Ovary (tissue), 9 donors: ENCODE data around the gene TCF12. TPM values are rescaled to one million over a fixed set of nuclear protein-coding genes. Genes with fewer than 3 reads are reported as not detected.
"Not testable (repeated sequence)": the region's sequence is repeated elsewhere in the genome, so short reads cannot be mapped to it uniquely, and the experiment has no call there.

Experiments used
- DNase-seq, 5 donors: peaks; one replicate each; pipeline ENCODE4 v3.0.0-alpha.2; 2019 to 2020
- H3K27ac ChIP-seq, 2 donors: fragments of 200-600 bp; one replicate each; pipeline versions ENCODE4 v1.5.1 to v1.8.0; 2019 to 2022
- H3K27me3 ChIP-seq: fragments of 200-600 bp; one replicate; pipeline ENCODE4 v1.8.0; 2022
- H3K36me3 ChIP-seq: fragments of 200-600 bp; sonication (generic); one replicate; pipeline ENCODE4 v1.5.1; 2019
- H3K4me1 ChIP-seq: one replicate; pipeline ENCODE4 v1.8.1; 2013; ENCODE audit warnings: mild to moderate bottlenecking, moderate library complexity; ENCODE audit not compliant: insufficient read depth
- H3K4me3 ChIP-seq: fragments of 200-600 bp; sonication (generic); one replicate; pipeline ENCODE4 v1.5.1; 2017
- H3K9me3 ChIP-seq, 2 donors: fragments of 200-600 bp in 1 of 2; sonication (generic) in 1 of 2; one replicate each; pipeline versions ENCODE4 v1.5.1 to v1.8.1; 2013 to 2019; ENCODE audit warnings: mild to moderate bottlenecking in 1 of 2, moderate library complexity in 1 of 2
- CTCF ChIP-seq, 3 donors: fragments of 450-650 bp in 2 of 3; fragments of 200-600 bp in 1 of 3; IDR thresholded peaks; one replicate each; pipeline versions ENCODE4 v1.5.1 to v1.8.0; 2016 to 2022; ENCODE audit warnings: antibody characterized with exemption in 3 of 3, mild to moderate bottlenecking in 1 of 3
- EP300 ChIP-seq: sonication (generic); formaldehyde crosslinking; IDR thresholded peaks from one replicate; pipeline ENCODE4 v1.6.1; 2017; ENCODE audit warnings: antibody characterized with exemption
- POLR2A ChIP-seq: fragments of 450-650 bp; IDR thresholded peaks from one replicate; pipeline ENCODE4 v1.6.1; 2017; ENCODE audit warnings: antibody characterized with exemption, mild to moderate bottlenecking, moderate library complexity
- WGBS, 3 donors: extraction: QIAGEN DNeasy Blood & Tissue Kit in 1 of 3; methylation state at CpG; one replicate each; pipeline versions ENCODE4 v1.1.5 to v1.1.7; 2013 to 2017; 5-methylcytosine and 5-hydroxymethylcytosine counted together
- intact Hi-C, 4 donors: fragments of 100-400 bp; cut with DNase I; formaldehyde crosslinking; loops; one replicate each; pipeline versions ENCODE4 v1.11.0 to v1.15.1; 2022 to 2023
- polyA plus RNA-seq, 2 donors: library from polyadenylated mRNA; stranded (reverse); fragments of 200-250 nt in 1 of 2; fragments of 350-450 nt in 1 of 2; fragmentation: Illumina TruSeq in 1 of 2; extraction: RNeasy Lipid Tissue Mini Kit (QIAGEN cat#74804) in 1 of 2; gene quantifications; one replicate each; pipeline ENCODE4 v1.2.3, GENCODE V29; 2013 to 2014
- total RNA-seq, 7 donors: library from RNA; depleted of rRNA in 2 of 7; stranded (reverse); fragments of >200 nt in 2 of 7; fragmentation: NEBNext Ultra II Directional in 3 of 7; extraction: Animal tissue kit (Norgen Biotek cat#: 25700) in 3 of 7; gene quantifications; one replicate each; pipeline versions ENCODE4 v1.1.0 to v1.2.4, GENCODE V29; 2016 to 2023
- donor health status: DM: no; HTN: no; CAD: no; lungs with moderate emphysema.
- donor health status: DM: no; HTN: no; CAD: no.
- donor health status: Bipolar disorder and iron deficiency.
- donor health status: DM: yes; HTN: yes; CAD: no.
- donor health status: DM: no; HTN: no; CAD: no.
- donor health status: DM: yes; HTN: yes; CAD: no.

The TCF12 gene
- total and polyA plus RNA-seq, 9 donors: 28.6 to 150 (median 116) TPM

GRCh38 chr15:57094321-57095257, 176.1 kb downstream of the TCF12 start:
- TF ChIP-seq EP300 (no peak), POLR2A (no peak), CTCF (IDR thresholded peaks at IDR 0.05) (no peak)
- intact Hi-C loops: no loop called here

GRCh38 chr15:57095896-57096295, 177.5 kb downstream of the TCF12 start:
- no peaks in the 10 kb centered on the region for H3K9me3 ChIP-seq
- no peak for DNase-seq
- no peaks in the 10 kb centered on the region for H3K27me3 ChIP-seq
- no peak overlapping the region for H3K4me3 ChIP-seq
- WGBS, 3 donors: 70 to 84% (median 82%) methylated on average over 4 of the region's 4 CpGs
- no peak for TF ChIP-seq POLR2A
- TF ChIP-seq EP300: no peak
- TF ChIP-seq CTCF (IDR thresholded peaks at IDR 0.05): no peak
- no peak overlapping the region for H3K27ac ChIP-seq
- no peaks in the 10 kb centered on the region for H3K36me3 ChIP-seq
- intact Hi-C loops: no loop called here
- no peaks in the 10 kb centered on the region for H3K4me1 ChIP-seq

More at GRCh38 chr15:57094321-57095257, 176.1 kb downstream of the TCF12 start:
- H3K27ac ChIP-seq: no peak overlapping the region
- no peaks in the 10 kb centered on the region for H3K4me1 ChIP-seq
- H3K27me3 ChIP-seq: no peaks in the 10 kb centered on the region
- no peak for DNase-seq
- H3K9me3 ChIP-seq: no peaks in the 10 kb centered on the region
- H3K4me3 ChIP-seq: no peak overlapping the region
- H3K36me3 ChIP-seq: no peaks in the 10 kb centered on the region
- WGBS, 3 donors: 80 to 86% (median 84%) methylated on average over 6 of the region's 6 CpGs

- H3K36me3 ChIP-seq: no peaks in the 10 kb centered on the region
- DNase-seq: no peak
- no peaks in the 10 kb centered on the region for H3K9me3 ChIP-seq
- no peaks in the 10 kb centered on the region for H3K27me3 ChIP-seq
- intact Hi-C loops: no loop called here
- TF ChIP-seq CTCF (IDR thresholded peaks at IDR 0.05) (no peak), POLR2A (no peak), EP300 (no peak)
- H3K4me3 ChIP-seq: no peak overlapping the region
- 94 to 99% (median 96%) methylated on average over 1 of the region's 1 CpG for WGBS, 3 donors
- H3K27ac ChIP-seq: no peak overlapping the region
- no peaks in the 10 kb centered on the region for H3K4me1 ChIP-seq
Observed at GRCh38 chr15:57097246-57097645, 178.8 kb downstream of the TCF12 start.

- H3K36me3 ChIP-seq, DNase-seq, H3K27ac ChIP-seq, H3K27me3 ChIP-seq, H3K4me3 ChIP-seq, intact Hi-C loops, H3K9me3 ChIP-seq, H3K4me1 ChIP-seq: not testable (repeated sequence)
- 80 to 84% (median 83%) methylated on average over 4 of the region's 4 CpGs for WGBS, 3 donors
Observed at GRCh38 chr15:57097919-57098543, 179.6 kb downstream of the TCF12 start.

GRCh38 chr15:57098896-57099295, 180.5 kb downstream of the TCF12 start:
- TF ChIP-seq POLR2A (no peak), EP300 (no peak), CTCF (IDR thresholded peaks at IDR 0.05) (no peak)
- intact Hi-C loops: no loop called here
- Histone ChIP-seq H3K36me3 (no peaks in the 10 kb centered on the region), H3K4me1 (no peaks in the 10 kb centered on the region), H3K27me3 (no peaks in the 10 kb centered on the region), H3K9me3 (no peaks in the 10 kb centered on the region), H3K27ac (no peak overlapping the region), H3K4me3 (no peak overlapping the region)
- DNase-seq: no peak
- 63 to 77% (median 76%) methylated on average over 2 of the region's 2 CpGs for WGBS, 3 donors
